H9 (cell line): ENCODE data around the gene TEX48. TPM values are rescaled to one million over a fixed set of nuclear protein-coding genes. Genes with fewer than 3 reads are reported as not detected.

Experiments
- DNase-seq: peaks from one replicate; pipeline ENCODE4 v3.0.0-alpha.2; 2017
- H2AFZ ChIP-seq: one replicate; pipeline ENCODE4 v1.6.1; 2013; ENCODE audit warnings: mild to moderate bottlenecking, low read length, control low read depth, moderate library complexity
- H2AK5ac ChIP-seq: 2 replicates; pipeline ENCODE4 v1.6.1; 2013; ENCODE audit warnings: low read length, control low read depth, mixed read lengths; ENCODE audit not compliant: insufficient read length
- H2BK120ac ChIP-seq: one replicate; pipeline ENCODE4 v1.6.1; 2013; ENCODE audit warnings: low read depth, mild to moderate bottlenecking, low read length, control low read depth, inconsistent platforms; ENCODE audit not compliant: poor library complexity, severe bottlenecking
- H2BK12ac ChIP-seq: 2 replicates; pipeline ENCODE4 v1.6.1; 2013; ENCODE audit warnings: low read length, control low read depth, mixed read lengths, low read depth; ENCODE audit not compliant: insufficient read length
- H2BK15ac ChIP-seq: 2 replicates; pipeline ENCODE4 v1.6.1; 2013; ENCODE audit warnings: low read depth, low read length, control low read depth
- H2BK20ac ChIP-seq: one replicate; pipeline ENCODE4 v1.6.1; 2013; ENCODE audit warnings: low read depth, mild to moderate bottlenecking, low read length, control low read depth, inconsistent platforms; ENCODE audit not compliant: poor library complexity, severe bottlenecking
- H2BK5ac ChIP-seq: 2 replicates; pipeline ENCODE4 v1.6.1; 2013; ENCODE audit warnings: low read length, control low read depth, mixed read lengths; ENCODE audit not compliant: insufficient read length
- H3K14ac ChIP-seq: 2 replicates; pipeline ENCODE4 v1.6.1; 2013; ENCODE audit warnings: low read length, control low read depth; ENCODE audit not compliant: insufficient read depth
- H3K18ac ChIP-seq: 2 replicates; pipeline ENCODE4 v1.6.1; 2013; ENCODE audit warnings: low read depth, mild to moderate bottlenecking, mixed read lengths, low read length, control low read depth; ENCODE audit not compliant: insufficient read length
- H3K23ac ChIP-seq: 2 replicates; pipeline ENCODE4 v1.6.1; 2013; ENCODE audit warnings: low read length, control low read depth, mixed read lengths, low read depth; ENCODE audit not compliant: insufficient read length
- H3K23me2 ChIP-seq: 2 replicates; pipeline ENCODE4 v1.6.1; 2013; ENCODE audit warnings: low read depth, mild to moderate bottlenecking, mixed read lengths, low read length, control low read depth; ENCODE audit not compliant: insufficient read length, poor library complexity, severe bottlenecking
- H3K27ac ChIP-seq: 2 replicates; pipeline ENCODE4 v1.5.1; 2013; ENCODE audit warnings: low read length, control low read depth, mixed read lengths, low read depth; ENCODE audit not compliant: insufficient read length
- H3K27me3 ChIP-seq: 2 replicates; pipeline ENCODE4 v1.6.1; 2013; ENCODE audit warnings: low read length, control low read depth, inconsistent platforms; ENCODE audit not compliant: insufficient read depth
- H3K4ac ChIP-seq: 2 replicates; pipeline ENCODE4 v1.6.1; 2013; ENCODE audit warnings: low read depth, mild to moderate bottlenecking, control low read depth, inconsistent platforms, low read length, moderate library complexity
- H3K4me1 ChIP-seq: 2 replicates; pipeline ENCODE4 v1.6.1; 2013; ENCODE audit warnings: low read length, control low read depth, inconsistent platforms; ENCODE audit not compliant: insufficient read depth
- H3K4me2 ChIP-seq: 2 replicates; pipeline ENCODE4 v1.6.1; 2013; ENCODE audit warnings: low read length, control low read depth, mixed read lengths; ENCODE audit not compliant: insufficient read length, insufficient read depth
- H3K56ac ChIP-seq: 2 replicates; pipeline ENCODE4 v1.6.1; 2013; ENCODE audit warnings: low read depth, mild to moderate bottlenecking, mixed read lengths, low read length, control low read depth; ENCODE audit not compliant: insufficient read length
- H3K79me1 ChIP-seq: 2 replicates; pipeline ENCODE4 v1.6.1; 2013; ENCODE audit warnings: low read depth, mild to moderate bottlenecking, moderate library complexity, low read length, control low read depth, inconsistent platforms; ENCODE audit not compliant: insufficient read depth, poor library complexity, severe bottlenecking
- H3K79me2 ChIP-seq: 2 replicates; pipeline ENCODE4 v1.6.1; 2013; ENCODE audit warnings: low read length, control low read depth, inconsistent platforms; ENCODE audit not compliant: insufficient read depth
- H3K9ac ChIP-seq: 2 replicates; pipeline ENCODE4 v1.6.1; 2013; ENCODE audit warnings: low read length, control low read depth, mixed read lengths; ENCODE audit not compliant: insufficient read length; ENCODE audit errors: extremely low read depth
- H3K9me3 ChIP-seq: one replicate; pipeline ENCODE4 v1.6.1; 2013; ENCODE audit warnings: low read depth, low read length, inconsistent platforms; ENCODE audit not compliant: control insufficient read depth
- H3T11ph ChIP-seq: one replicate; pipeline ENCODE4 v1.6.1; 2013; ENCODE audit warnings: mild to moderate bottlenecking, low read length, control low read depth, inconsistent platforms
- H4K20me1 ChIP-seq: one replicate; pipeline ENCODE4 v1.6.1; 2013; ENCODE audit not compliant: control insufficient read depth, insufficient read length, insufficient read depth
- H4K5ac ChIP-seq: 2 replicates; pipeline ENCODE4 v1.6.1; 2013; ENCODE audit warnings: low read depth, mild to moderate bottlenecking, mixed read lengths, low read length, control low read depth; ENCODE audit not compliant: insufficient read length
- H4K8ac ChIP-seq: replicated peaks from 2 replicates; pipeline ENCODE4 v1.6.1; 2013; ENCODE audit warnings: low read length, control low read depth, mixed read lengths, low read depth; ENCODE audit not compliant: insufficient read length
- H4K91ac ChIP-seq: 2 replicates; pipeline ENCODE4 v1.6.1; 2013; ENCODE audit warnings: low read depth, mild to moderate bottlenecking, moderate library complexity, mixed read lengths, low read length, control low read depth; ENCODE audit not compliant: insufficient read length
- H3K27ac Mint-ChIP-seq, 3 experiments: 2 replicates in 2 of 3; 3 replicates in 1 of 3; pipeline ENCODE4 v1.8.0; 2020 to 2021; ENCODE audit warnings: mixed read lengths in 3 of 3, mild to moderate bottlenecking in 1 of 3, moderate library complexity in 1 of 3
- H3K27me3 Mint-ChIP-seq: 2 replicates; pipeline ENCODE4 v1.8.0; 2021; ENCODE audit warnings: low read depth, mild to moderate bottlenecking, moderate library complexity, mixed read lengths
- H3K36me3 Mint-ChIP-seq, 3 experiments: 2 replicates in 2 of 3; 3 replicates in 1 of 3; pipeline ENCODE4 v1.8.0; 2020 to 2021; ENCODE audit warnings: low read depth in 3 of 3, mixed read lengths in 3 of 3; ENCODE audit not compliant: insufficient read depth in 1 of 3
- H3K4me1 Mint-ChIP-seq, 2 experiments: 2 replicates each; pipeline ENCODE4 v1.8.0; 2020; ENCODE audit warnings: mixed read lengths in 2 of 2
- H3K4me3 Mint-ChIP-seq, 2 experiments: 2 replicates in 1 of 2; 3 replicates in 1 of 2; pipeline ENCODE4 v1.8.0; 2020 to 2021; ENCODE audit warnings: mild to moderate bottlenecking in 2 of 2, mixed read lengths in 2 of 2, moderate library complexity in 1 of 2
- H3K9me3 Mint-ChIP-seq, 2 experiments: 2 replicates in 1 of 2; 3 replicates in 1 of 2; pipeline ENCODE4 v1.8.0; 2020; ENCODE audit warnings: mild to moderate bottlenecking in 2 of 2, mixed read lengths in 2 of 2, moderate library complexity in 1 of 2
- CTCF ChIP-seq: fragments of 200-600 bp; sonication (generic); conservative IDR thresholded peaks from 3 replicates; pipeline ENCODE4 v1.8.0; 2021; ENCODE audit warnings: antibody characterized with exemption, mild to moderate bottlenecking
- WGBS: extraction: QIAGEN DNeasy Blood & Tissue Kit; methylation state at CpG from one replicate; pipeline ENCODE4 v1.1.7; 2013; ENCODE audit warnings: missing lambda C conversion rate, low lambda C conversion rate, mixed read lengths; ENCODE audit not compliant: insufficient read length; ENCODE audit errors: extremely low coverage; 5-methylcytosine and 5-hydroxymethylcytosine counted together
- total RNA-seq: library from RNA; stranded (reverse); gene quantifications from 2 replicates; pipeline ENCODE4 v1.2.1, GENCODE V29; 2021

TEX48 gene
- total RNA-seq, 1 experiment from 2014 or later = not detected

DNA sequence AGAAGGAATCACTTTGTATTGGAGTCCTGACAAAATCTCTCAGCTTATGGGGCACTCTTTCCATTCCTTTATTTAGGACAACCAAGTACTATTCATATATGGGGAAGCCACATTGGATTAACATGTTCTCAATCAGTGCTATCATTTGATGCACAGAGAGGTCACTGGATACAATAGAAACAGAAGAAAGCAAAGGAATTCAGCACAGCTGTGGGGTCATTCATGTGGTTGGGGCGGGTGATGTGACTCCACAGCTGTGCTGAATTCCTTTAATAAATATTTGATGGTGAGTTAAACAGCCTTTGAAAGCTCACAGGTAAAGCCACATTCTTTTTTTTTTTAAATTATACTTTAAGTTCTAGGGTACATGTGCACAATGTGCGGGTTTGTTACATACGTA is 854 bp upstream of the TEX48 start:
- Histone ChIP-seq H3T11ph (no peak overlapping the region), H2BK20ac (no peak overlapping the region), H4K20me1 (no peaks in the 10 kb centered on the region), H2AK5ac (no peak overlapping the region), H3K27ac (no peak overlapping the region), H2BK12ac (no peak overlapping the region), H3K27me3 (no peaks in the 10 kb centered on the region), H3K56ac (no peak overlapping the region), H4K91ac (no peak overlapping the region), H3K4ac (no peak overlapping the region), H3K9me3 (no peaks in the 10 kb centered on the region), H4K5ac (no peak overlapping the region), H3K9ac (no peak overlapping the region), H2BK5ac (no peak overlapping the region), H2BK15ac (no peak overlapping the region), H2AFZ (no peak overlapping the region), H3K4me1 (no peaks in the 10 kb centered on the region), H3K4me2 (no peak overlapping the region), H2BK120ac (no peak overlapping the region), H4K8ac (no peak overlapping the region), H3K23me2 (no peaks in the 10 kb centered on the region), H3K79me2 (no peaks in the 10 kb centered on the region), H3K14ac (no peak overlapping the region), H3K18ac (no peak overlapping the region), H3K23ac (no peak overlapping the region), H3K79me1 (no peaks in the 10 kb centered on the region)
- H3K27me3 Mint-ChIP-seq = peaks cover 28% of the 10 kb centered on the region
- H3K4me3 Mint-ChIP-seq = no peak overlapping the region
- no peak for TF ChIP-seq CTCF
- H3K36me3 Mint-ChIP-seq = no peaks in the 10 kb centered on the region
- DNase-seq = no peak
- no peak overlapping the region for H3K27ac Mint-ChIP-seq
- H3K9me3 Mint-ChIP-seq = no peaks in the 10 kb centered on the region; a peak in 1 of 5 replicates
- peaks cover 2 to 8% of the 10 kb centered on the region in 2 experiments for H3K4me1 Mint-ChIP-seq
- WGBS = no CpG with 5 or more reads among the region's 3 CpGs
